Measurements from ENCODE around the gene PDE9A. TPM values are rescaled to one million over a fixed set of nuclear protein-coding genes. Genes with fewer than 3 reads are reported as not detected.
"Not testable (repeated sequence)": the region's sequence is repeated elsewhere in the genome, so short reads cannot be mapped to it uniquely, and the experiment has no call there.

The PDE9A gene
- total and polyA plus RNA-seq, 9 donors = 6.0 to 11.3 (median 9.3) TPM

DNA sequence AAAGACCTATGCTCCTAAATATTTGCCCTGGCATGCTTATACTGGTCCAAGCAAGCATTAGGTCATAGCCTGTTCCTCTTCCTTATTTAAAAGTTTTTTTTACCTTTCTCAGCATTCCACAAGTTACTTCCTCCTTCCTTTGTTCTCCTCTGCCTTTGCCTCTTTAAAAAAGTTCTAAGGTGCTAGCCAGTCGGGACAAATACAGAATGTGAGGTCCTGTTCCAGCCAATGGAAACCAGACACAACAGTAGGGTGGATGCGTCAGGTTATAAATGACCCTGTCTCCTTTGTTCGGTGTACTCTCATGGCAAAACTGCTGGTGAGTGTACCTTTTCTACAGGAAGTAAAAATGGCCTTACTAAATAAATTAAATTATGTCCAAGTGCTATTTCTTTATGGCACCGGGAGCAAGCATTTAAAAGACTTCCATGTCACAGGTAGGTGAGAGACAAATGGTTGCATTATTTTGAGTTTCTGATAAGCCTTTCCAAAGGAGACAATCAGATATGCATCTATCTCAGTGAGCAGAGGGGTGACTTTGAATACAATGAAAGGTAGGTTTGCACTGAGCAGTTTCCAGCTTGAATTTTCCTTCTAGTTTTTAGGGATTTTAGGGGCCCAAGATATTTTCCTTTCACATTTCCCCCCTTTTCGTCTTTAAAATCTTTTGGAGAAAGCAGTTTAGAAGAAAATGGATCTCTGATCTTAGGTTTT, 159.3 kb downstream of the PDE9A start:
- H3K27ac ChIP-seq (ENCODE audit: low read length); H3K36me3 ChIP-seq (ENCODE audit: control insufficient read depth, insufficient read depth, low read length); H3K27me3 ChIP-seq (ENCODE audit: control insufficient read depth, insufficient read depth, low read length); H3K9me3 ChIP-seq (replicated peaks; ENCODE audit: control insufficient read depth, low read depth, low read length); DNase-seq; H3K4me1 ChIP-seq (ENCODE audit: control insufficient read depth, insufficient read depth, low read length); H3K4me3 ChIP-seq (ENCODE audit: low read length): not testable (repeated sequence)
- 33% methylated on average over 1 of the region's 5 CpGs for WGBS (ENCODE audit: insufficient coverage)

DNA sequence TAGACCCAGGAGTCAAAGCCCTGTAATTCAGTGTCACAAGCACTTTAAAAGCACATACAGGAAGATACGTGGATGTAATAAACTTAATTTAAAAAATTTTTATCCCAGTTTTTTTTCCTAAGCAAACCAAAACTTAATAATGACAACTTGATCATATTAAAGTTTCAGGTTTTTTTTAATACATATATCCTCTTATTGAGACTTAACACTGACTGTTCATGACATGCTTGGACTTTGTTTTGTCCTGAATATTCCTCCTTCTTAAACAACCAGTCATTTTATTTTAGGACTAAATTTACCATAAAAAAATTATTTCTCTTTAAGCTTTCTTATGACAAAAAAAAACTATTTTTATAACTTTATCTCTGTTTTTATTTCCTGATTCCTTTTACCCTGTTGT, 161.8 kb downstream of the PDE9A start:
- H3K4me1 ChIP-seq (ENCODE audit: control insufficient read depth, insufficient read depth, low read length) = no peaks in the 10 kb centered on the region
- H3K4me3 ChIP-seq (ENCODE audit: low read length) = no peak overlapping the region
- no peak for DNase-seq
- no peaks in the 10 kb centered on the region for H3K27me3 ChIP-seq (ENCODE audit: control insufficient read depth, insufficient read depth, low read length)
- H3K27ac ChIP-seq (ENCODE audit: low read length) = no peak overlapping the region
- peaks cover 7% of the 10 kb centered on the region for H3K9me3 ChIP-seq (replicated peaks; ENCODE audit: control insufficient read depth, low read depth, low read length)
- H3K36me3 ChIP-seq (ENCODE audit: control insufficient read depth, insufficient read depth, low read length) = no peaks in the 10 kb centered on the region
- no CpG with 5 or more reads among the region's 1 CpG for WGBS (ENCODE audit: insufficient coverage)

DNA sequence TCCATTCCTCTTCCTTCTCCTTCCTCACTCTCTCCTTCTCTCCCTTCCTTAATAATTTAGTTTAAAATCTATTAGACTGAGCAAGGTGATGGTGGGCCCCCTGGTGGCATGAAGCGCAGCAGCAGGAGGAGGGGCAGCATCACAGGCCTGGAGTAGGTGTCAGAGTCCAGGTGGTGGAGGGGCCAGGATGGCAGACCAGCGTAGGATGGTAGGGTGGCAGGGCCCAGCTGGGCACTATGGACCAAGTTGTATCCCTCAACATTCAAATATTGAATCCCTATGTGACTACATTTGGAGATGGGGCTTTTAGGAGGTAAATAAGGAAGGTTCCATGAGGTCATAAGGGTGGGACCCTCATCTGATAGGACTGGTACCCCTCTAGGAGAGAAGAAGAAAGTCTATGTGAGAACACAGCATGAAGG, 164.9 kb downstream of the PDE9A start:
- H3K27ac ChIP-seq (ENCODE audit: low read length) = no peak overlapping the region
- no peaks in the 10 kb centered on the region for H3K27me3 ChIP-seq (ENCODE audit: control insufficient read depth, insufficient read depth, low read length)
- WGBS (ENCODE audit: insufficient coverage) = no CpG with 5 or more reads among the region's 2 CpGs
- peaks cover 7% of the 10 kb centered on the region for H3K9me3 ChIP-seq (replicated peaks; ENCODE audit: control insufficient read depth, low read depth, low read length)
- no peak overlapping the region for H3K4me3 ChIP-seq (ENCODE audit: low read length)
- peak; percentile 50 for DNase-seq
- H3K4me1 ChIP-seq (ENCODE audit: control insufficient read depth, insufficient read depth, low read length) = no peaks in the 10 kb centered on the region
- H3K36me3 ChIP-seq (ENCODE audit: control insufficient read depth, insufficient read depth, low read length) = no peaks in the 10 kb centered on the region

DNA sequence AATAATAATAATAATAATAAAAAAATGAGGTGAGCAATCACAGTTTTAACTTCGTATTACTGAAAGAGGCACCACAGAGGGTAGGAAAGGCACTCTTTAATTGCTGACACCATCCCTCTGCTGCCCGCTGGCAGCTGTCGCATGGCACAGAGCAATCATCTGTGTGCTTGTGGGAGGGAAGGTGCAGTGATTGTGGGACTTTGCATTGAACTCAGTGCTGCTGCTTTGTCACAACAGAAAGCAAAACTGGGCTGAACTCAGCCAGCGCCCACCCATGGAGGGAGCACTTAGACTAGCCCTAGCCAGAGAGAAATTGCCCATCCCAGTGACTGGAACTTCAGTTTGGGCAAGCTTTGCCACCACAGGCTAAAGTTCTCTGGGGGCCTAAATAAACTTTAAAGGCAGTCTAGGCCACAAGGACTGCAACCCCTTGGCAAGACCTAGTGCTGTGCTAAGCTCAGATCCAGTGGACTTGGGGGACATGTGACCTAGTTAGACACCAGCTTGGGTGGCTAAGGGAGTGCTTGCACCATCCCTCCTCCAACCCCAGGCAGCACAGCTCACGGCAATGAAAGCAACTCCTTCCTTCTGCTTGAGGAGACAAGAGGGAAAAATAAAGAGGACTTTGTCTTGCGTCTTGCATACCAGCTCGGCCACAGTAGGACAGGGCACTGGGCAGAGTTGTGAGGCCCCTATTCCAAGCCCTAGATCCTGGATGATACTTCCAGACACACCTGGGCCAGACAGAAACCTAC, 166.6 kb downstream of the PDE9A start:
- H3K4me3 ChIP-seq (ENCODE audit: low read length) = no peak overlapping the region
- 88% methylated on average over 3 of the region's 7 CpGs for WGBS (ENCODE audit: insufficient coverage)
- H3K9me3 ChIP-seq (replicated peaks; ENCODE audit: control insufficient read depth, low read depth, low read length) = peaks cover 3% of the 10 kb centered on the region
- no peak overlapping the region for H3K27ac ChIP-seq (ENCODE audit: low read length)
- no peaks in the 10 kb centered on the region for H3K36me3 ChIP-seq (ENCODE audit: control insufficient read depth, insufficient read depth, low read length)
- DNase-seq = no peak
- no peaks in the 10 kb centered on the region for H3K27me3 ChIP-seq (ENCODE audit: control insufficient read depth, insufficient read depth, low read length)
- no peaks in the 10 kb centered on the region for H3K4me1 ChIP-seq (ENCODE audit: control insufficient read depth, insufficient read depth, low read length)

DNA sequence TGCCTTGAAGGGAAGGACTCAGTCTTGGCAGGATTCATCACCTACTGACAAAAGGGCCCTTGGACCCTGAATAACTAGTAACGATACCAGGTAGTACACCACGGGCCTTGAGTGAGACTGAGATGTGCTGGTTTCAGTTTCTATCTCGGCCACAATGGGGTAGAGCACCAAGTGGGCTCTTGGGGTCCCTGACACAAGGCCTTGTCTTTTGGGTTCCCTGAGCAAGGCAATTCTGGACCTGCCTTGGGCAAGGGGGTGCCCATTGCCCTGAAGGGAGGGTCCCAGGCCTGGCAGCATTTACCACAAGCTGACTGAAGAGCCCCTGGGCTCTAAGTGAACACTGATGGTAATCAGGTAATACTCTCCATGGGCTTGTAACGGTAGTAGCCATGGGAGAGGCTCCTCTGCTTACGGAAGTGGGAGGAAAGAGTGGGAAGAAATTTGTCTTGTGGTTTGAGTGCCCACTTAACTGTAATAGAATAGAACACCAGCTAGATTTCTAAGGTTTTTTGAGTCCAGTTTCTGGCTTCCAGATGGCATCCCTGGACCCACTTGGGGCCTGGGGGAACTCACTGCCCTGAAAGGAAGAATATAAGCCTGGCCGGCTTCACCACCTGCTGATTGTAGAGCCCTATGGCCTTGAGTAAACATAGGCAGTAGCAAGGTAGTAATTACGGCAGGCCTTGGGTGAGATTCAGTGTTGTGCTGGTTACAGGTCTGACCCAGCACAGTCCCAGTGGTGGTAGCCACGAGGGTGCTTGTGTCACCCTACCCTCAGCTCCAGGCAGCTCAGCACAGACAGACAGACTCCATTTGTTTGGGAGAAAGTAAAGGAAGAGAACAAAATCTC, 167.4 kb downstream of the PDE9A start:
- H3K27me3 ChIP-seq (ENCODE audit: control insufficient read depth, insufficient read depth, low read length) = no peaks in the 10 kb centered on the region

More for the DNA sequence above, 167.4 kb downstream of the PDE9A start:
- Histone ChIP-seq H3K36me3 (ENCODE audit: control insufficient read depth, insufficient read depth, low read length) (no peaks in the 10 kb centered on the region), H3K27ac (ENCODE audit: low read length) (no peak overlapping the region), H3K4me3 (ENCODE audit: low read length) (no peak overlapping the region), H3K9me3 (replicated peaks; ENCODE audit: control insufficient read depth, low read depth, low read length) (peaks cover under 1% of the 10 kb centered on the region), H3K4me1 (ENCODE audit: control insufficient read depth, insufficient read depth, low read length) (no peaks in the 10 kb centered on the region)
- no peak for DNase-seq
- WGBS (ENCODE audit: insufficient coverage) = 91% methylated on average over 5 of the region's 8 CpGs

Other genes starting within 250 kb of the PDE9A start
- 0.04 TPM for gene UBASH3A, start 249.7 kb upstream of the PDE9A start, total RNA-seq
- under 1 TPM in 3 of 8 donors, not detected in 5; 0.06 to 0.09 (median 0.09) TPM for gene UBASH3A, start 249.7 kb upstream of the PDE9A start, polyA plus RNA-seq (ENCODE audit: insufficient read depth in 1 of 8, insufficient read length in 8 of 8, low replicate concordance in 1 of 8)
- 0.04 TPM for gene RSPH1, start 157.4 kb upstream of the PDE9A start, total RNA-seq
- 1 to 10 TPM in 1 of 8 donors, under 1 TPM in 7; 0.10 to 1.5 (median 0.29) TPM for gene RSPH1, start 157.4 kb upstream of the PDE9A start, polyA plus RNA-seq (ENCODE audit: insufficient read depth in 1 of 8, insufficient read length in 8 of 8, low replicate concordance in 1 of 8)
- 2.3 TPM for gene SLC37A1, start 139.8 kb upstream of the PDE9A start, total RNA-seq
- gene SLC37A1, start 139.8 kb upstream of the PDE9A start, polyA plus RNA-seq (ENCODE audit: insufficient read depth in 1 of 8, insufficient read length in 8 of 8, low replicate concordance in 1 of 8) = 1 to 10 TPM; 2.2 to 6.9 (median 3.3) TPM
- 5.5 TPM for gene WDR4, start 225.9 kb downstream of the PDE9A start, total RNA-seq
- gene WDR4, start 225.9 kb downstream of the PDE9A start, polyA plus RNA-seq (ENCODE audit: insufficient read depth in 1 of 8, insufficient read length in 8 of 8, low replicate concordance in 1 of 8) = 10 to 100 TPM in 1 of 8 donors, 1 to 10 TPM in 7; 6.7 to 10.7 (median 9.3) TPM
- 33.3 TPM for gene NDUFV3, start 239.7 kb downstream of the PDE9A start, total RNA-seq
- 10 to 100 TPM; 22.8 to 35.5 (median 32.7) TPM for gene NDUFV3, start 239.7 kb downstream of the PDE9A start, polyA plus RNA-seq (ENCODE audit: insufficient read depth in 1 of 8, insufficient read length in 8 of 8, low replicate concordance in 1 of 8)

Data from muscle of leg (tissue), 11 donors.